ENCODE data around the gene TRIM25. TPM values are rescaled to one million over a fixed set of nuclear protein-coding genes. Genes with fewer than 3 reads are reported as not detected.

Gene TRIM25
- total and polyA plus RNA-seq, 2 experiments from 2014 or later = 11.4 to 24.6 TPM

- 94% methylated on average over 3 of the region's 3 CpGs for WGBS (ENCODE audit: low lambda C conversion rate, missing lambda C conversion rate)
- Histone ChIP-seq H4K20me1 (ENCODE audit: insufficient read depth, poor library complexity, severe bottlenecking) (no peaks in the 10 kb centered on the region), H3K9me3 (ENCODE audit: low read depth) (no peaks in the 10 kb centered on the region), H3K27ac (no peak overlapping the region), H2AFZ (no peak overlapping the region), H3K4me2 (no peak overlapping the region), H3K4me3 (no peak overlapping the region), H3K9me2 (replicated peaks; ENCODE audit: insufficient read depth) (no peaks in the 10 kb centered on the region), H3K27me3 (no peaks in the 10 kb centered on the region), H3K4me1 (ENCODE audit: insufficient read depth) (peaks cover 7% of the 10 kb centered on the region), H3K79me2 (peaks cover 4% of the 10 kb centered on the region), H3K36me3 (replicated peaks; ENCODE audit: insufficient read depth, low read depth) (no peaks in the 10 kb centered on the region)
- no peak for DNase-seq (ENCODE audit: low spot score)
- TF ChIP-seq EZH2 (IDR thresholded peaks at IDR 0.05; ENCODE audit: borderline replicate concordance) = no peak
Observed at GRCh38 chr17:56838687-56839086, 75.2 kb downstream of the TRIM25 start.

MicroRNAs within 50 kb of the gene (microRNA counts, 767-probe panel; counts per million panel counts)
- not detected for microRNA hsa-miR-3614-5p

Small RNAs within 50 kb of the gene (small RNA-seq; reads per million reads assigned to genes)
- gene AC015912.2 (not detected), gene RNU6-1158P (not detected)

Other genes with a start within 250 kb of the TRIM25 start
- 0.16 and 0.27 TPM in 2 replicates for gene C17orf67, start 80.1 kb downstream of the TRIM25 start, total RNA-seq
- 0.73 and 1.6 TPM in 2 replicates for gene C17orf67, start 80.1 kb downstream of the TRIM25 start, polyA plus RNA-seq
- 5.5 and 6.6 TPM in 2 replicates for gene DGKE, start 79.9 kb downstream of the TRIM25 start, total RNA-seq
- 1.2 and 3.4 TPM in 2 replicates for gene DGKE, start 79.9 kb downstream of the TRIM25 start, polyA plus RNA-seq
- 19.8 and 21.0 TPM in 2 replicates for gene COIL, start 47.0 kb upstream of the TRIM25 start, total RNA-seq
- gene COIL, start 47.0 kb upstream of the TRIM25 start, polyA plus RNA-seq = 12.9 and 18.4 TPM in 2 replicates
- gene SCPEP1, start 64.1 kb upstream of the TRIM25 start, total RNA-seq = 68.3 and 81.2 TPM in 2 replicates
- gene SCPEP1, start 64.1 kb upstream of the TRIM25 start, polyA plus RNA-seq = 86.7 and 90.5 TPM in 2 replicates
- 46.7 and 59.1 TPM in 2 replicates for gene AKAP1, start 171.2 kb upstream of the TRIM25 start, total RNA-seq
- gene AKAP1, start 171.2 kb upstream of the TRIM25 start, polyA plus RNA-seq = 28.0 and 33.0 TPM in 2 replicates